Effector CD4-positive, alpha-beta T cell (primary cell): ENCODE data around the gene NTSR1.

Experiments used
- DNase-seq: peaks from one replicate; pipeline ENCODE4 v3.0.0-alpha.2; 2020

Gene NTSR1

GRCh38 chr20:62760856-62761758 is 52.5 kb downstream of the NTSR1 start:
- DNase-seq, result no peak

DNA sequence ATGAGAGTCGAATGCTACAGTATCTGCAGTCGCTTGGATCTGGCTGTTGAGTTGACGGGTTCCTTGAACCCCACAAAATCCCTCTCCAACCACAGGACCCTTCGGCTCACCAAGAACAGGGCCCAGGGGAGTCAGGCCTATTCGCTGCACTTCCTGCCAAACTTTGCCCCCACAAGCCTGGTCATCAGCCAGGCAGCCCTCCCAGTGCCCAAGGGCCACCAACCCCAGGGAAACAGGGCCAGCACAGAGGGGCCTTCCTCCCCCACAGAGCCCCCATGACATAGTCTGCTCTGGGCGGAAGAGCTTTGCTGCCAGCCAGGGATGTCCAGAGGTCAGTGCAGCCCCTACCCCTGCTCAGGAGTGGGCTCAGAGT is 53.1 kb downstream of the NTSR1 start:
- DNase-seq, result no peak

DNA sequence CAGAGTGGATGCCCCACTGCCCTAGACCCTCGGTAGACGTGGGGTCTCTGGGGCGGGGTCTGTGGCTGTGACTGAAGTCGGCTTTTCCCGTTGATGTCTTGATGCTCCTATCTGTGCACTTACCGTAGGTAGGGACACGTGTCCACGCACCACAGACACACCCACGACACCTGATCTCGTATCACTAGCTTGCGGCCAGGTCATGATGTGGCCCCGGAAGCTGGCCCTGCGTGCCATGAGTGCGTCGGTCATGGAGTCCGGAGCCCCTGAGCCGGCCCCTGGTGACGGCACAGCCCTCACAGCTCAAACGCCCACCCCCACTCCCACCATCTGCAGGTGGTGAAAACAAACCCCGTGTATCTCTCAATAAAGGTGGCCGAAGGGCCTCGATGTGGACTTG is 53.7 kb downstream of the NTSR1 start:
- DNase-seq, result no peak

- no peak for DNase-seq
Measured at GRCh38 chr20:62762801-62763368, 54.2 kb downstream of the NTSR1 start.

DNA sequence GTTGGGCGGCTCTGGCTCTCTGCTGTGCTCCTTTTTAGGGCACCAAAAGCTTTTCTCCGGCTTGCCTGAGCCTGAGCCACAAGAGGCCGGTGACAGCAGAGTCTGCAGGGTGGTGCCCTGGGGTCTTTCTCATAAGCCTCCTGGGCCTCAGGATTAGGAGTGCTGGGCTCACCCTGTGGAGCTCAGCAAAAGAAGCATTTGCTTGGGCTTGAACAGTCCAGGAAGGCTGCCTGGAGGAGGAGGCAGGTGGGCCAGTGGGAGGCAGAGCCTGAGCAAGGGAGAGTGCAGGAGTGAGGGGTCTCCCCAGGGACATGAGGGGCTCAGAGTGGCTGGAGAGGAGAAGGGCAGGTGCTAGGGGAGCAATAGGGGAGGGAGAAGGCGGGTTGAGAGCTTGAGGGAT is 54.8 kb downstream of the NTSR1 start:
- no peak for DNase-seq

GRCh38 chr20:62764156-62764935 is 55.7 kb downstream of the NTSR1 start:
- no peak for DNase-seq

DNA sequence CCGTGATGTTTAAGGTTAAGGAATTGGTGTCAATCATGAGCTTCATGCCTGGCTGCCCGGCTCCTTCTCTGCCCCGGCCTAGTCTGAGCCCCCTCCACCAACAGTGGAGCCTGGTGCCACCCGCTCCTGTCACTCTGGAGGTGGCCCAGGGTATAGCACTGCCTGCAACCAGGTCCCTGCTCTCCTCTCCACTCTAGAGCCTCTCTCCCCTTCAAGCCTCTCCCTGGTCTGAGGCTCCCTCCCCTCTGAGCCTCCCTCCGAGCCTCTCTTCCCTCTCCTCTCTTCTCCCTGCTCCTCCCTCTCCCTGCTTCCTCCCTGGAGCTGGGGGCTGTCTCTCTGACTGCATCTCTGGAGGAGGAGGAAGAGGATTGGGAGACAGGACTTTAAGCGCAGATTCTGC is 56.4 kb downstream of the NTSR1 start:
- no peak for DNase-seq

DNA sequence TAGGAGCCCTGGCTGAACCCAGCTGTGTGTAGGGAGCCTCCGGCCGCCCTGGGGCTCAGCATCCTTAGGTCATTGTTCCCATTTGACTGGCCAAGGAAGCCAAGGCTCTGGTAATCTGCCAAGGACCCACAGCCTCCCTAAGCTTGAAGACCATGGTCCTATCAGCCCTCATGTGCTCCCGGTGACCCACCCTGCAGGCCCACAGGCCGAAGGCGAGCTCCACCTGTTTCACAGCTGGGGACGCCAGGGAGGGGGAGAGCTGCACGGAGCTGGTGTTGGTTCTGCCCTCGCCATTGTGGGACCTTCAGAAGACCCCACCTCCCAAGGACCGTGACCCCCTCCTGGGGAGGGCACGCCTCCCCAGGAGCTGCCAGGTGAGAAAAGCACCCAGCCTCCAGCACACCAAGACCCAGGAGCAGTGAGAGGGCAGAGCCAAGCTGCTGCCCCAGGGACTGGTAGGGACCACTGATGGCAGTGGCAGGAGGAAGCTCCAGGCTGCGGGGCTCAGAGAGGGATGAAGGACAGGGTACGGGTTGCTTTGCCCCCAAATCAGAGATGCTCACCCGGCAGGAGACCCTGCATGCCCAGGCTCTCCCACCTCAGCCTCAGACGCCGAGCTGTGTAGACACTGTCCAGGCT is 56.9 kb downstream of the NTSR1 start:
- no peak for DNase-seq

DNA sequence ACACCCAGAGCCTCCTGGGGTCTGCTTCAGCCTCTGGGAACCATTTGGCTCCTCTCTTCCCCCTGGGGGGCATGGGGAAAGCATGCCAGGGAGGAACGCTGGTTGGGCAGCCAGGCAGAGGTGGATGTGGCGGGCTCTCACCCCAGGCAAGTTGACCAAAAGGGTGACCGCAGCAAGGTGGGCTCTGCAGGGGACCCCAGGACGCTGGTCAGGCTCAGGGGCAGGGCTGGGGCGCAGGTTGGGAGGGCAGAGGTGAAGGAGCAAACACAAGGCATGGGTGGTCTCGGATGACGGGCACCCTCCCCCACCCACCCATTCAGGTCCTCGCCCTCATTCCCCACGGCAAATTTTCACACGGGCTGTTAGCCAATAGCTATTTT is 57.4 kb downstream of the NTSR1 start:
- DNase-seq, result no peak

DNA sequence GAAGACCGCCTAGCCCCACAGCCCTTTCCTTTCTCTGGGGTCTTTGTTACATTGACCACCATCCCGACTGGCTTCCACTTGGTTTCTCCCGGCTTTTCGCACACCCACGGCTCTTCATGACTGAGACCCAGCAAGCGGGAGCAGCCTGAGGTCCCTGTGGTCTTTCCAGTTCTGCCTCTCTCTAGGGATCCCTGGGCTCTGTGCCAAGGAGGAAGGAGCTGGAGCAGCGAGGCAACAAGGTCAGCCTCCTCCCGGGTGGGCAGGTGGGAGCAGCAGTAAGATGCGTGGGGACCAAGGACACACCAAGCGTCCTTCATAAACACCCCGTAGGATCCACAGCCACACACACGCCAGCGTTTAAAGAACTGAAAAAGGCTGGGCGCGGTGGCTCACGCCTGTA is 58.1 kb downstream of the NTSR1 start:
- DNase-seq, result no peak

- no peak for DNase-seq
Measured at GRCh38 chr20:62768234-62768546, 59.6 kb downstream of the NTSR1 start.

GRCh38 chr20:62768551-62769287 is 60.1 kb downstream of the NTSR1 start:
- no peak for DNase-seq

DNA sequence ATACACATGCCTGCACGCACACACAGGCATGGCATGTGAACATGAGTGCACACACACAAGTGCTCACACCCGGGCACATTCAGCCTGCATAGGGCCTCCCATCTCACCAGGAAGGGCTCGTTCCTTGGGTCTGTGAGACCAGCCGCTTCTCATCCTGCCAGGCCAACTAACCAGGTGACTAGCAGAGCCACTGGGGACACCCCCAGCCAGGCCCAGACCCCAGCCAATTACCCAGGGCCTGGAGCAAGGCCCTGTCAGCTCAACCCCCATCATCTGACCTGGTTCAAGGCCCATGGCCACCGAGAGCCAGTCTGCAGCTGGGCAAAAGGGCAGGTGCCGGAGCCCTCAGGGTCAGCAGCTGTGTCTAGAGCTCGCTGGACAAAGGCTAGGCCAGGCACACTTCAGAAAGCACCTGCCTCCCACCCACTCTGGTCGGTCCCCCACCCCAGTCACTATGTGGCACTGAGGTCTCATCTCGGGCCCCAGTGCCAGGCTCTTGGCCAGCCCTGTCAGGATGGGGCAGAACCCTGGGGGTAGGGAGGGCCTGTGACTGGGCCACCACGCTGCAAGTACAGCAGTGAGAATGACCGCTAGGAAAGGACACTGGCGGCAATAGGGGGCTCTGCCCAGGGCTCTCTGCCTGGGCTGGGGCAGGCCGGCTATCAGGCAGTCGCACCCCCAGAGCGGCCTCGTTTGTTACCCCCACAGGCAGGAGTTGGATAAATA is 60.9 kb downstream of the NTSR1 start:
- no peak for DNase-seq

DNA sequence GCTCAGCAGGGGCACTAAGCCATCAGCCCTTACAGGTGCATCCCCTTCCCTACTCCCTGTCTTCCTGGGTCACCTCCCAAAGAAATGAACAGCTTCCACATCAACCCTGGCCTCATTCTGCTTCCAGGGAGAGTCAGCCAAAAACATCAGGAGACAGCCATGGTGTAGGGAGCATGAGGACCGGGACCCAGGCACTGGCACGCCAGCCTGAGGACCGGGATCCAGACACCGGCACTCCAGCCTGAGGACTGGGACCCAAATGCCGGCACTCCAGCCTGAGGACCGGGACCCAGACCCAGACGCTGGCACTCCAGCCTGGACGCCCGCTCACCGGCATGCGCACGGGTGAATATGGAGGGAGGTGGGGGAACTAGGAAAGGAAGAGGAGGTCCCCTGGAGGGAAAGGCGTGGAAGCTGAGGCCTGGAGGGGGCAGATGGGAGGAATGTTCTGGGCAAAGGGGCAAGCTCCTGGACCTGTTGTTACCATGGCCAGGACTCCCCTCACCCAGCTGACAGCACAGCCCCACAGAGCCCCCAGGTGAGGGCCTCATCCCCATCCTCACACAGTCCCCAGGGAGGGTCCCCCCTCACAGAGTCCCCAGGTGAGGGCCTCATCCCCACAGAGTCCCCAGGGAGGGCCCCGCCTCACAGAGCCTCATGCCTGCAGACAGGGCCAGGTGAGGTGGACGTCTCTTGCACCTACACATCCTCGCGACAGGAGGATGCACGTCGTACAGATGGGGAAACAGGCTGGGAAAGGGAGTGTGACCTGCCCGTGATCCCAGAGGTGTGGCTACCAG is 61.7 kb downstream of the NTSR1 start:
- no peak for DNase-seq

GRCh38 chr20:62770916-62771315 is 62.3 kb downstream of the NTSR1 start:
- DNase-seq, result no peak

DNA sequence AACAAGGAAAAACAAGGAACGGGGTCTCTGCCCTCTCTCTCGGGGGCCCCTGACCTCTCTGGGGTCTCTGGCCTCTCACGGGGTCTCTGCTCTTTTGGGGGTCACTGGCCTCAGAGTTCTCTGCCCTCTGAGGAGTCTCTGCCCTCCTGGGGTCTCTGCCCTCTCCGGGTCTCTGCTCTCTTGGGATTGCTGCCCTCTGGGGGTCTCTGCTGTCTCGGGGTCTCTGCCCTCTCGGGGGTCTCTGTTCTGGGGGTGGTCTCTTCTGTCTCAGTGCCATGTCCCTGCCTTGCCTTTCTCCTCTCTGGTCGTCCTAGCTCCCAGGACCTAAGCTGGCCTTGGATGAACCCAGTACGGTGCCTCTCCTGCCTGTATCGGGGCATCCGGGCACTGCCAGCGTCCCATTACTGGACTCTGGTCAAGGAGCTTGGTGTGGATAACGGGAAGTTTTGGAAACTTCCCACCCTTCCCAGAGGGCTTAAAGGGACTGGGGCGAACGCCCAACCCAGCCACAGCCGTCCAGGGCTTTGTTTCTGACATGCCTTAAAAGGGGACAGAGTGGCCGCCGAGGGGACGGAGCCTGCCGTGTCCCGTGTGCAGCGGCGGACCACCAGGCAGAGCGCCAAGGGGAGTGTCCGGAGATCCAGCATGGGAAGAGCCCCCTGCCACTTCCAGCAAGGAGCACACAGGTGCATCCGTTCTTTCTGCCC is 62.9 kb downstream of the NTSR1 start:
- no peak for DNase-seq

- no peak for DNase-seq
Measured at GRCh38 chr20:62772103-62772611, 63.5 kb downstream of the NTSR1 start.

- no peak for DNase-seq
Measured at GRCh38 chr20:62772619-62772989, 64.0 kb downstream of the NTSR1 start.

GRCh38 chr20:62772990-62773844 is 64.6 kb downstream of the NTSR1 start:
- DNase-seq, result no peak
